A549 (cell line): ENCODE measurements around the gene SP100. TPM values are rescaled to one million over a fixed set of nuclear protein-coding genes. Genes with fewer than 3 reads are reported as not detected.
A peak's percentile ranks its signal among the peaks of the same experiment; 100 is the strongest.
"Not testable (repeated sequence)": the region's sequence is repeated elsewhere in the genome, so short reads cannot be mapped to it uniquely, and the experiment has no call there.

Experiments
- ATAC-seq, 2 experiments: fragments of 200-7000 bp in 1 of 2; fragments of >200 bp in 1 of 2; cut with Nextera tagmentation in 1 of 2; cut with Tn5 transposase in 1 of 2; 3 replicates each; pipeline versions ENCODE4 v1.8.0 to v1.9.1; 2018 to 2020; ENCODE audit warnings: mild to moderate bottlenecking in 1 of 2, moderate library complexity in 1 of 2
- CTCF ChIA-PET: fragments of 300-600 bp; sonication (Branson Sonifier 250); formaldehyde crosslinking; extraction: SDS; loops from one replicate; lab custom pipeline; 2021; ENCODE audit warnings: antibody characterized with exemption, inconsistent platforms; lab: Yijun Ruan, JAX
- POLR2A ChIA-PET: fragments of 350-600 bp; formaldehyde crosslinking; extraction: SDS; loops from one replicate; lab custom pipeline; 2021; ENCODE audit warnings: antibody characterized with exemption, inconsistent platforms; lab: Yijun Ruan, JAX
- DNase-seq, 2 experiments: peaks; one replicate each; pipeline versions ENCODE4 v3.0.0 to v3.0.0-alpha.2; 2011 to 2016; ENCODE audit warnings: low read depth in 1 of 2, low spot score in 1 of 2
- FAIRE-seq: peaks from 2 replicates; lab custom pipeline; 2011; peaks lifted over from hg19 to GRCh38; lab: Jason Lieb, UNC
- H3K27ac ChIP-seq, 2 experiments: fragments of >200 bp; sonication (Bioruptor Twin); formaldehyde crosslinking; 3 replicates each; pipeline ENCODE4 v1.5.1; 2016 to 2017
- H3K4me1 ChIP-seq: fragments of >200 bp; sonication (Bioruptor Twin); formaldehyde crosslinking; 3 replicates; pipeline ENCODE4 v1.6.1; 2016
- H3K4me2 ChIP-seq: fragments of >200 bp; sonication (Bioruptor Twin); formaldehyde crosslinking; 3 replicates; pipeline ENCODE4 v1.6.1; 2016
- H3K4me3 ChIP-seq: fragments of >200 bp; sonication (Bioruptor Twin); formaldehyde crosslinking; 3 replicates; pipeline ENCODE4 v1.5.1; 2016
- H3K9me3 ChIP-seq: fragments of >200 bp; sonication (Bioruptor Twin); formaldehyde crosslinking; 3 replicates; pipeline ENCODE4 v1.6.1; 2016
- BHLHE40 ChIP-seq: IDR thresholded peaks from 2 replicates; pipeline ENCODE4 v1.6.1; 2012; ENCODE audit warnings: low read depth, low read length, inconsistent platforms
- CBX2 ChIP-seq: fragments of 200-600 bp; sonication (generic); IDR thresholded peaks from 2 replicates; pipeline ENCODE4 v1.6.1; 2016; ENCODE audit warnings: low read depth, mild to moderate bottlenecking, borderline replicate concordance
- CEBPB ChIP-seq, 2 experiments: fragments of >200 bp in 1 of 2; sonication (Bioruptor Twin) in 1 of 2; formaldehyde crosslinking in 1 of 2; IDR thresholded peaks; 2 replicates each; pipeline ENCODE4 v1.6.1; 2012 to 2016
- EHF ChIP-seq: fragments of 250-450 bp; sonication (Bioruptor Pico); IDR thresholded peaks from 2 replicates; pipeline ENCODE4 v1.5.0; 2020; ENCODE audit warnings: mild to moderate bottlenecking
- EHMT2 ChIP-seq: fragments of 200-600 bp; sonication (generic); IDR thresholded peaks from 2 replicates; pipeline ENCODE4 v1.6.1; 2016; ENCODE audit warnings: antibody characterized with exemption, low read depth, mild to moderate bottlenecking, moderate library complexity
- ESRRA ChIP-seq: fragments of 150-350 bp; IDR thresholded peaks from 2 replicates; pipeline ENCODE4 v1.6.1; 2014; ENCODE audit warnings: mild to moderate bottlenecking, low read length, borderline replicate concordance
- GATA3 ChIP-seq: IDR thresholded peaks from 2 replicates; pipeline ENCODE4 v1.6.1; 2012; ENCODE audit warnings: borderline replicate concordance
- HEYL ChIP-seq: fragments of 250-450 bp; sonication (Bioruptor Pico); IDR thresholded peaks from 2 replicates; pipeline ENCODE4 v1.8.0; 2021; ENCODE audit warnings: mild to moderate bottlenecking, moderate library complexity
- HMGXB4 ChIP-seq: fragments of 250-450 bp; sonication (Bioruptor Pico); IDR thresholded peaks from 2 replicates; pipeline ENCODE4 v1.5.0; 2021; ENCODE audit warnings: mild to moderate bottlenecking, moderate library complexity, borderline replicate concordance
- HOXB5 ChIP-seq: fragments of 250-450 bp; sonication (Bioruptor Pico); IDR thresholded peaks from 2 replicates; pipeline ENCODE4 v1.5.0; 2020; ENCODE audit warnings: mild to moderate bottlenecking, moderate library complexity
- MAFK ChIP-seq: fragments of 450-650 bp; IDR thresholded peaks from 2 replicates; pipeline ENCODE4 v1.6.1; 2014; ENCODE audit not compliant: partially characterized antibody
- MYC ChIP-seq: IDR thresholded peaks from 2 replicates; pipeline ENCODE4 v1.6.1; 2012; ENCODE audit warnings: mild to moderate bottlenecking, inconsistent platforms, low read length, improper control_type of control experiment, borderline replicate concordance
- NPAS2 ChIP-seq: fragments of 250-450 bp; sonication (Bioruptor Pico); IDR thresholded peaks from 2 replicates; pipeline ENCODE4 v1.8.0; 2022; ENCODE audit warnings: mild to moderate bottlenecking, moderate library complexity, borderline replicate concordance
- NR3C1 ChIP-seq: fragments of >200 bp; sonication (Bioruptor Twin); formaldehyde crosslinking; IDR thresholded peaks from 3 replicates; pipeline ENCODE4 v1.6.1; 2017
- PHF8 ChIP-seq: fragments of 200-600 bp; sonication (generic); IDR thresholded peaks from 2 replicates; pipeline ENCODE4 v1.6.1; 2016; ENCODE audit warnings: low read depth, mild to moderate bottlenecking, antibody characterized with exemption, moderate library complexity, borderline replicate concordance
- POLR2AphosphoS2 ChIP-seq: conservative IDR thresholded peaks from 2 replicates; pipeline ENCODE4 v1.6.1; 2012; ENCODE audit warnings: low read length, improper control_type of control experiment, inconsistent platforms
- SMC3 ChIP-seq: fragments of >200 bp; sonication (Bioruptor Twin); formaldehyde crosslinking; IDR thresholded peaks from 3 replicates; pipeline ENCODE4 v1.6.1; 2018; ENCODE audit warnings: inconsistent platforms
- SREBF2 ChIP-seq: fragments of 450-650 bp; IDR thresholded peaks from 2 replicates; pipeline ENCODE4 v1.6.1; 2014; ENCODE audit warnings: mild to moderate bottlenecking, moderate library complexity
- TP53 ChIP-seq: fragments of 250-450 bp; sonication (Bioruptor Pico); IDR thresholded peaks from 2 replicates; pipeline ENCODE4 v1.5.0; 2021; ENCODE audit warnings: mild to moderate bottlenecking, moderate library complexity
- ZC3H11A ChIP-seq: fragments of 450-650 bp; IDR thresholded peaks from 2 replicates; pipeline ENCODE4 v1.6.1; 2014; ENCODE audit warnings: antibody characterized with exemption, mild to moderate bottlenecking
- ZFP36 ChIP-seq: fragments of 450-650 bp; IDR thresholded peaks from 2 replicates; pipeline ENCODE4 v1.6.1; 2014; ENCODE audit warnings: borderline replicate concordance; ENCODE audit not compliant: partially characterized antibody
- WGBS: methylation state at CpG from one replicate; pipeline ENCODE4 v1.1.6; 2017; ENCODE audit errors: missing lambda C conversion rate; 5-methylcytosine and 5-hydroxymethylcytosine counted together
- polyA plus RNA-seq, 4 experiments: library from polyadenylated mRNA; depleted of rRNA in 3 of 4; stranded (reverse); fragments of >200 nt; fragmentation: RNase III in 1 of 4; extraction: RNeasy Plus Mini Kit Qiagen cat#74134 plus additional on column Dnase treatment in 1 of 4; gene quantifications; 2 replicates in 3 of 4; 3 replicates in 1 of 4; pipeline ENCODE4 v1.2.3, GENCODE V29; 2011 to 2017
- TF ChIP-seq, protein P1 (sequence below): IDR thresholded peaks from 2 replicates; pipeline ENCODE4 v1.6.1; 2012; ENCODE audit warnings: low read depth, borderline replicate concordance
- TF ChIP-seq, protein P2 (sequence below): fragments of >200 bp; sonication (Bioruptor Twin); formaldehyde crosslinking; IDR thresholded peaks from 3 replicates; pipeline ENCODE4 v1.5.1; 2016
- TF ChIP-seq, protein P3 (sequence below): fragments of 200-600 bp; sonication (generic); IDR thresholded peaks from 2 replicates; pipeline ENCODE4 v1.6.1; 2016; ENCODE audit warnings: antibody characterized with exemption, mild to moderate bottlenecking, moderate library complexity

The SP100 gene
- polyA plus RNA-seq, 2 of the 4 experiments (the other 2 are of a cell fraction), result 23.7 to 39.8 TPM

DNA sequence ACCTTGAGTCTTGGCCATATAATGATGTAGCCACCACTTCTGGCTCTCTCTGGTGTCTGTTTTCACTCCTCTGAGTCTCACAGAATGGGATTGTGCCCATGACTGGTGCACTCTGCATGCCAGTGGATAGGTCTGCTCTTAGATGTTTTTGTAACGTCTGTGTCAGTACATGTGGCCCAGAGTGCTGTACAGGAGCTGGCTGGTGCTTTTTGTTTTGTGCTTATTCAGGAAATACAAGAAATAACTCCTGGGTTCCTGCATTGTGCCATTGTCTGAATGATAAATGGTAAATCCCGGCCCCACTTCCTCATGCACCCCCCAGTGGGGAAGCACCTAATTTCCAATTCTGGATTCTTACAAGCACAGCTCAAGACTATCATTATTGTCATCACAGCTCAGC lies 6.7 kb upstream of the SP100 start:
- H3K9me3 ChIP-seq, DNase-seq, H3K27ac ChIP-seq, POLR2A ChIA-PET, FAIRE-seq, CTCF ChIA-PET, H3K4me2 ChIP-seq, H3K4me1 ChIP-seq, H3K4me3 ChIP-seq, ATAC-seq: not testable (repeated sequence)
- 23% methylated on average over 2 of the region's 2 CpGs for WGBS

DNA sequence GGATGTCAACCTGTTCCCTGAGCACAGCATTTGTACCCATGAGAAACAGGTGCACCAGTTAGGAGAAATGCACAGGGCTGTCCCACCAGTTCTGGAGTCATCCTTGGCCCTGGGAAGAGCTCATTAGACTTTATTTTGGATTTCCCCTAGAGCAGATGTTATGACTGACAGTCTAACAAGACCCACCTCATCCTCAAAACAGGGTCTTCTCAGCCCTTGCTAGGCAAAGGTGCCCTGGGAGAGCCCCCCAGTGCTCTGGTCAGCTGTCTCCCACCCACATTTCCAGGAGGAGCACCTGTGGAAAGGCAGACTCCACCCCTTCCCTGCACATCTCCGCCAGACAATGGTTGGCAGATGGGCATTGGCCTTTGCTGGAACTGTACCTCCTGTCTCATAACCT lies 5.7 kb upstream of the SP100 start:
- no peak for FAIRE-seq
- Histone ChIP-seq H3K27ac (no peak overlapping the region), H3K9me3 (no peaks in the 10 kb centered on the region), H3K4me2 (no peak overlapping the region), H3K4me1 (peaks cover 3% of the 10 kb centered on the region; the same call in 1 of the 3 replicates), H3K4me3 (no peak overlapping the region)
- no peak for ATAC-seq
- CTCF ChIA-PET, result no interaction called here
- no peak for TF ChIP-seq SMC3
- no peak for TF ChIP-seq ESRRA
- TF ChIP-seq NR3C1, result no peak
- no peak for TF ChIP-seq HMGXB4
- no peak for TF ChIP-seq EHF (CRISPR knock-in tag)
- TF ChIP-seq, protein P1, sequence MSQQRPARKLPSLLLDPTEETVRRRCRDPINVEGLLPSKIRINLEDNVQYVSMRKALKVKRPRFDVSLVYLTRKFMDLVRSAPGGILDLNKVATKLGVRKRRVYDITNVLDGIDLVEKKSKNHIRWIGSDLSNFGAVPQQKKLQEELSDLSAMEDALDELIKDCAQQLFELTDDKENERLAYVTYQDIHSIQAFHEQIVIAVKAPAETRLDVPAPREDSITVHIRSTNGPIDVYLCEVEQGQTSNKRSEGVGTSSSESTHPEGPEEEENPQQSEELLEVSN, result no peak
- no peak for TF ChIP-seq CBX2
- TF ChIP-seq, protein P2, sequence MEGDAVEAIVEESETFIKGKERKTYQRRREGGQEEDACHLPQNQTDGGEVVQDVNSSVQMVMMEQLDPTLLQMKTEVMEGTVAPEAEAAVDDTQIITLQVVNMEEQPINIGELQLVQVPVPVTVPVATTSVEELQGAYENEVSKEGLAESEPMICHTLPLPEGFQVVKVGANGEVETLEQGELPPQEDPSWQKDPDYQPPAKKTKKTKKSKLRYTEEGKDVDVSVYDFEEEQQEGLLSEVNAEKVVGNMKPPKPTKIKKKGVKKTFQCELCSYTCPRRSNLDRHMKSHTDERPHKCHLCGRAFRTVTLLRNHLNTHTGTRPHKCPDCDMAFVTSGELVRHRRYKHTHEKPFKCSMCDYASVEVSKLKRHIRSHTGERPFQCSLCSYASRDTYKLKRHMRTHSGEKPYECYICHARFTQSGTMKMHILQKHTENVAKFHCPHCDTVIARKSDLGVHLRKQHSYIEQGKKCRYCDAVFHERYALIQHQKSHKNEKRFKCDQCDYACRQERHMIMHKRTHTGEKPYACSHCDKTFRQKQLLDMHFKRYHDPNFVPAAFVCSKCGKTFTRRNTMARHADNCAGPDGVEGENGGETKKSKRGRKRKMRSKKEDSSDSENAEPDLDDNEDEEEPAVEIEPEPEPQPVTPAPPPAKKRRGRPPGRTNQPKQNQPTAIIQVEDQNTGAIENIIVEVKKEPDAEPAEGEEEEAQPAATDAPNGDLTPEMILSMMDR, result no peak
- TF ChIP-seq SREBF2, result no peak
- TF ChIP-seq PHF8, result no peak
- TF ChIP-seq ZC3H11A, result no peak
- no peak for TF ChIP-seq CEBPB (IDR thresholded peaks at IDR 0.05)
- no peak for TF ChIP-seq MAFK
- no peak for TF ChIP-seq ZFP36
- POLR2A ChIA-PET, result no interaction called here
- WGBS, result 88% methylated on average over 1 of the region's 1 CpG
- no peak for DNase-seq

- POLR2A ChIA-PET, result no interaction called here
- TF ChIP-seq HOXB5 (no peak), POLR2AphosphoS2 (no peak), NR3C1 (no peak), BHLHE40 (no peak), GATA3 (no peak), NPAS2 (CRISPR knock-in tag) (no peak), TP53 (CRISPR knock-in tag) (no peak), EHMT2 (no peak), ESRRA (no peak), HEYL (CRISPR knock-in tag) (no peak), ZC3H11A (no peak), MYC (no peak)
- TF ChIP-seq, protein P1, result no peak
- TF ChIP-seq, protein P3, sequence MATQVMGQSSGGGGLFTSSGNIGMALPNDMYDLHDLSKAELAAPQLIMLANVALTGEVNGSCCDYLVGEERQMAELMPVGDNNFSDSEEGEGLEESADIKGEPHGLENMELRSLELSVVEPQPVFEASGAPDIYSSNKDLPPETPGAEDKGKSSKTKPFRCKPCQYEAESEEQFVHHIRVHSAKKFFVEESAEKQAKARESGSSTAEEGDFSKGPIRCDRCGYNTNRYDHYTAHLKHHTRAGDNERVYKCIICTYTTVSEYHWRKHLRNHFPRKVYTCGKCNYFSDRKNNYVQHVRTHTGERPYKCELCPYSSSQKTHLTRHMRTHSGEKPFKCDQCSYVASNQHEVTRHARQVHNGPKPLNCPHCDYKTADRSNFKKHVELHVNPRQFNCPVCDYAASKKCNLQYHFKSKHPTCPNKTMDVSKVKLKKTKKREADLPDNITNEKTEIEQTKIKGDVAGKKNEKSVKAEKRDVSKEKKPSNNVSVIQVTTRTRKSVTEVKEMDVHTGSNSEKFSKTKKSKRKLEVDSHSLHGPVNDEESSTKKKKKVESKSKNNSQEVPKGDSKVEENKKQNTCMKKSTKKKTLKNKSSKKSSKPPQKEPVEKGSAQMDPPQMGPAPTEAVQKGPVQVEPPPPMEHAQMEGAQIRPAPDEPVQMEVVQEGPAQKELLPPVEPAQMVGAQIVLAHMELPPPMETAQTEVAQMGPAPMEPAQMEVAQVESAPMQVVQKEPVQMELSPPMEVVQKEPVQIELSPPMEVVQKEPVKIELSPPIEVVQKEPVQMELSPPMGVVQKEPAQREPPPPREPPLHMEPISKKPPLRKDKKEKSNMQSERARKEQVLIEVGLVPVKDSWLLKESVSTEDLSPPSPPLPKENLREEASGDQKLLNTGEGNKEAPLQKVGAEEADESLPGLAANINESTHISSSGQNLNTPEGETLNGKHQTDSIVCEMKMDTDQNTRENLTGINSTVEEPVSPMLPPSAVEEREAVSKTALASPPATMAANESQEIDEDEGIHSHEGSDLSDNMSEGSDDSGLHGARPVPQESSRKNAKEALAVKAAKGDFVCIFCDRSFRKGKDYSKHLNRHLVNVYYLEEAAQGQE, result no peak
These were observed 5.0 kb upstream of the SP100 start for GRCh38 chr2:230410861-230411569.

More at GRCh38 chr2:230410861-230411569, 5.0 kb upstream of the SP100 start:
- Histone ChIP-seq H3K9me3 (no peaks in the 10 kb centered on the region), H3K4me2 (peak overlapping the region; percentile 80), H3K27ac (peak overlapping the region; percentile 64 to 86), H3K4me1 (peaks cover 7% of the 10 kb centered on the region; the same call in 2 of the 3 replicates), H3K4me3 (peak overlapping the region; percentile 64)
- 54% methylated on average over 16 of the region's 16 CpGs for WGBS
- CTCF ChIA-PET, result no interaction called here
- DNase-seq (no peak), ATAC-seq (no peak), FAIRE-seq (no peak)
